GM18858 (cell line): ENCODE measurements around the gene MAD1L1.

Experiments used
- ATAC-seq: cut with Tn5 transposase; IDR thresholded peaks from one replicate; pipeline ENCODE4 v1.9.1; 2021; ENCODE audit not compliant: unreplicated experiment

The MAD1L1 gene

GRCh38 chr7:1781369-1781768 lies 451.4 kb downstream of the MAD1L1 start:
- no peak for ATAC-seq

DNA sequence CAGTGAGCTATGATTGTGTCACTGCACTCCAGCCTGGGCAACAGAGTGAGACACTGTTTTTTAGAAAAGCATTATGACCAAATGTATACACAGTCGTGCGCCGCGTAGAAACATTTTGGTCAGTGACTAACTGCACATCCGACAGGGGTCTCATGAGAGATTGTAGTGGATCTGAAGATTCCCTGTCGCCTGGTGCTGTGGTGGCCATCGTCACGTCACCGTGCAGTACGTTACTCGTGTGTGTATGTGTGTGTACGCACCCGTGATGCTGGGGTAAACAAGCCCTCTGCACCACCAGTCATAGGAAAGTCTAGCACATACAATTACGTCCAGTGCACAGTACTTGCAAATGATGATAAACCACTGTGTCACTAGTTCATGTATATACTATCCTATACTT lies 453.3 kb downstream of the MAD1L1 start:
- no peak for ATAC-seq

DNA sequence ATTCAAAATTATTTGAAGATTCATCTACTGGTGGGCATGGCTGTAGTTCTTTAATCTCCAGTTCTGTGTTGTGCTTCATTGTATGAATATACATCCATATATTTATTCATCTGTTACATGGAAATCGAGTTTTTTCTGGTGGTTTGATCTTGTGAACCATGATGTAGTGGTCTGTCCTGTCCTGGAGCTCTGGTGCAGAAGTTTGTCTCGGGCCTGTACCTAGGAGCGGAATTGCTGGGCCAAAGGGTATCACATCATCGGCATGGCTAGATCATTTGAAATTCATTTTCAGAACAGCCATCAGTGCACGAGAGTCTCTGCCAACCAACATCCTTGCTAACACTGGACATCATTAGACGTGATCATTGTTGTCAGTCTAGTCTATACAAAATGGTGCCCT lies 455.6 kb downstream of the MAD1L1 start:
- no peak for ATAC-seq

DNA sequence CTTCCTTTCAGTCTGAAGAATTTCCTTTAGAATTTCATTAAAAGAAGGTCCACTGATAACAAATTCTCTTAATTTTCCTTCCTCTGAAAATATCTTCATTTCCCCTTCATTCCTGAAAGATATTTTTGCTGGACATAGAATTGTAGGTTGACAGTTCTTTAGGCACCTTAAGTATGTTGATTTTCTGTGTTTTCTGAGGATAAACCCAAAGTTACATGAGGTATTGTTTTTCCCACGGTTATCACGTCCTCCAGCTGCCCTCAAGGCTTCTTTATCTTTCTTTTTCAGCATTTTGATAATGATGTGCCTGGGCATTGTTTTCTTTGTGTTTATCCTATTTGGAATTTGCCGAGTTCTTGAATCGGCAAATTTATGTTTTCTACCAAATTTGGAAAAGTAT lies 457.4 kb downstream of the MAD1L1 start:
- no peak for ATAC-seq

DNA sequence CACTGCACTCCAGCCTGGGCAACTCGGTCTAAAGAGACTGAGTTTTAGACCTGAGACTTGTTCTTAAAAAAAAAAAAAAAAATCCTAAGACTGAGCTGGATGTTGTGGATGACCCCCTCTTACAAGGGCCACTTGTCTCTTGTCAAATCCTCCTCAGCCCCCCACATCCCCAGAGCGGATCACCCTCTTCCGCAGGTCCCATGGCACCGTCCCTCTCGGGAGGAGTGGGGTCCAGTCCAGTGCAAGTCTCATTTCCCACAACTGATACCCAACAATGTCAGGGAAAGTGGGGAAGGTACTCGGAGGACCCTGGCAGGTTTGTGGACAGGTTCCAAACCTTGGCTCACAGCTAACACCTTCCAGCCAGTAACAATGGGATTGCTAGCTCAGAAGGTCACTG lies 462.4 kb downstream of the MAD1L1 start:
- no peak for ATAC-seq

DNA sequence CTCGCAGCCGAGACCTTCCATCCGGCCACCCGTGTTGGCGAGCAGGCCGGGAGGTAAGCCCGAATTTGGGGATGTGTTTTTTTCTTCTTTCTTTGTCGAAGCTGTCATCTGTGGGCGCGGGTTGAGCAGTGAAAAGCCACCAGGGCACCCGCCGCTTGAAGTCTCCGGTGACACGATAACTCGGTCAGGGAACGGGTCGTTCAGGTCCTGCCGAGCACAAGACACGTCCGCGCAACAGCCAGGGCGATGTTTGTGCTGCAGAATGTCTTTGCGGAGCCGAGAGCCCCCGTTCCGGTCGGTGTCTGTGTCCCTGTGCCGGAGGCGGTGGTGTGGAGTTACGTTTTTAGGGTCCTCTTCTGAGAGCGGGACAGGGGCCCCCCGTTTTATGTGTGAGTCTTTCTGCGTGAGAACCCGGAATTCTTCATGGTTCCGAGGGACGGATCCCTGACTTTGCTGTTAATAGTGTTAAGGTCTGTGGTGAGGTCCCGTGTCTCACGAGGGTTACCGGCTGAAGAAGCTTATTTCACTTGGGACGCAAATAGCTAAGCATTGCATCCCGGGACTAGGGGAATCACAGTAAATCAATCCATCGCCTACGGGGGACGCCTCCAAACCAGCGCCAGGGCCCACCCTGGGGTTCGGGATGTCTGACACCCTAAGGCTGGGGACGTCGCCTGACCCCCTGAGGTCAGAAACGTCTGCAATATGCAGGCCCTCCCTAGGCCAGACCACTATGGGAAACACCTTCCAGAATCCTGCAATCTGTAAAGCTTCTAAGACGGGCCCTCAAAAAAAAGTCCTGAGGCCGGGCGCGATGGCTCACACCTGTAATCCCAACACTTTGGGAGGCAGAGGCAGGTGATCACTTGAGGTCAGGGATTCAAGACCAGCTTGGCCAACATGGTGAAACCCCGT lies 463.2 kb downstream of the MAD1L1 start:
- ATAC-seq = no peak

DNA sequence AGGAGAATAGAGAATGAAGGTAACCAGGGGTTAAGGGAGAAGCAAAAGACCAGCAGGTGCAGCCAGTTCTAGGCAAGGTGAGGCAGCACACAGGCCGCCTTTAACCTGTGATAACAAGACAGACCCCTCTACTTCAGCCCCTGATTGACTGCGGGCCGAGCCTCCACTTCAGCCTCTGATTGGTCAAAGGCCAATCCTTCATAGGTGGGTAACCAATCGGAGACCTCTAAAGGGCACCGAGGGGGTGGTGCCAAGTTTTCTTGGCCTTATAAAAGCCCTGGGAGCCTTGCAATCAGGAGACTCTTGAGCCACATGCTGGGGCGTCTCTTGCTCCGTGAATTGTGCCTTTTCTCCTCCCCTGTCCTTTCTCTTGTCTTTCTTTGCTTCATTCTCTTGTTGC lies 463.9 kb downstream of the MAD1L1 start:
- no peak for ATAC-seq

DNA sequence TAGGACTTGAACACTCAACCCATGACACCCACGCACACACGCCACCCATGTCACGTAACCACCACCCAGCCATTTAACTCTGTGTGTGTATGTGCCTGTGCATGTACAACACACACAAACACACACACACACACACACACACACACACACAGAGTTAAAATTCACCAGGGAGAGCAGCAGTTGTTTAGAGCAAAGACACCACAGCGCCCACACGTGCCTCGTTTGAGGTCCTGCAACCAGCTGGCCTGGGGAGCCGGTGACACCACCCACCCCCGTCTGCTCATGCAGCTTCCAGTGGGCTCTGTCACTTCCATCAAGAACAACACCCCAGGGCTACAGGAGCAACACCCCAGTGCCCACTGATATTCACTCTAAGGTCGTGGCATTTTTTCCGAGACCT lies 465.2 kb downstream of the MAD1L1 start:
- no peak for ATAC-seq
